Stimulated activated CD8-positive, alpha-beta memory T cell treated with anti-CD3 and anti-CD28 coated beads, Interleukin-4, amount 100 ng/mL, for 24 hours (primary cell): ENCODE results near the gene TRANK1.

Source experiments
- DNase-seq: peaks from one replicate; pipeline ENCODE4 v3.0.0-alpha.2; 2020; ENCODE audit warnings: low read depth

TRANK1 gene

DNA sequence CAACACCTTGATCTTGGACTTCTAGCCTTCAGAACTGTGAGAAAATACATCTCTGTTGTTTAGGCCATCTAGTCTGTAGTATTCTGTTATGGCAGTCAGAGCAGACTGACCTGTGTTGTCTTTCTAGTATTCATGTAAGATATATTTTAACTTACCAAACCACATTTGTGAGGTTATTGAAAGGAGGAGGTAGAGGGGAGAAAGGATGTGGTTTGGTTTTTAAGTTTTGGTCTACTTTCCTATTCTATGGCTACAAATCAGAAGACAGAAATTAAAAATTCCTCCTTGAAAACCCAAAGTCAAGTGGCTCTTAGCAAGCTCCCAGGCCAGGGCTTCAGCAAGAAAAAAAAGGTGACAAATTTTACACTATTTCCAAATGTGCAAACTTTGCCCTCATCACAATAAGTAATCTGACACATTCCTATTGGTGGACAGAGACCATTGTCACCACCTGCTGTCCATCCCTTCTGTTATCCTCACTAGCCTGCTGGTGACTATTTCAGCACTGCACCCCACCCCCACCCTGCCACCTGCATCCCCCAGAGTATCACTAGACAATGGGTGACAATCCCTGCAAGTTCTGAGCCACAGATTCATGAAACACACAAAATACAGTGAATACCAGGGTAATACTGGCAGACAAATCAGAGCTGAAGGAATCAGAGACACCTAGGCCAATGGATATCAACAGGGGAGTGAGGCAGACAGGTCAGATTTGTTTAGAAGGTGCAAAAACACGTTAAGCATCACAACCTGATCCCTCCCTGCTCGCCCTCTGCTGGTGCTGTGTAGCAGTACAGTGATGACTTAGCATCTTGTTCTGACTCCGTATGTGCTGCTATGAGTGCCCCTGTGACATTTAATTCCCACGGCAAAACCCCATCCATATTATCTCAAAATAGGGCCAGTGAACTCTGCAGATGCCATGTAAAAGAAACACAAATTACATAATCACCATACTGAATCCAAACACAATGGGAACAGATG is 101.5 kb downstream of the TRANK1 start:
- peak; percentile 30 for DNase-seq

DNA sequence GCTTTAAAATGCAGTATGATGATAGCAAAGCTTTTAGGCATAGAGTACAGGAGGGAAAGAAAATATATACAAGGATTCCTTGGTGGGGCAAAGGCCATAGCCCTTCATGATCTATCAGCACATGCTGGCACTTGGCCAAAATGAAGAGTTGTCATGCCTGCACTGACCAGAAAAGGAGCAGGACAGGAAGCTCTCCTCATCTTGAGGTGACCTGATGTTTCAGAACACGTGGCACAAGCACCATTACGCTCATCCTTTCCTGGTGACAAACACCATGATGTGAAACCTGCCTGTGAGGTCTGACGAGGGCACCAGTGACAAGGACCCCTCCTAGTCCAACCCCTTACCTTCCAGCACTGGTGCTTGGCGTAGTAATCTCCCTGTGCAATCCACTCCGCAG is 102.6 kb downstream of the TRANK1 start:
- no peak for DNase-seq

DNA sequence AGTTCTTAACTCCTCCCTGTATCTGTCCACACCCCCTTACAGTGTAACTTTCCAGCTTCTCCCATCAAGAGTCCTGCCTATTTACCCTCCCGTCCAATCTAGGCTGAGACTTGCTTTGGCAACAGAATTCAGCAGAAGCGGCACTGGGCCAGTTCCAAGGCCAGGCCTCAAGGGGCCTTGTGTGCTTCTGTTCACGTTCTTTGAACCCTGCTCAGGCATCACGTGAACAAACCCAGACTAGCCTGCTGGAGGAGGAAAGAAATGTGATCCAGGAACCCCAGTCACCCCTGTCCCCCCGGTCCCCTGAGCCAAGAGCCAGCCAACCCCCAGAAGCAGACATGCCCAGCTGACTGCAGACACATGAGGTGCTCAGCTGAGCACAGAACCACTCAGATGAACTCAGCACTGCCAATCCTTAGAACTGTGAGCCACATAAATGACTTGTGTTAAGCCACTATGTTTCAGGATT is 104.4 kb downstream of the TRANK1 start:
- no peak for DNase-seq

DNA sequence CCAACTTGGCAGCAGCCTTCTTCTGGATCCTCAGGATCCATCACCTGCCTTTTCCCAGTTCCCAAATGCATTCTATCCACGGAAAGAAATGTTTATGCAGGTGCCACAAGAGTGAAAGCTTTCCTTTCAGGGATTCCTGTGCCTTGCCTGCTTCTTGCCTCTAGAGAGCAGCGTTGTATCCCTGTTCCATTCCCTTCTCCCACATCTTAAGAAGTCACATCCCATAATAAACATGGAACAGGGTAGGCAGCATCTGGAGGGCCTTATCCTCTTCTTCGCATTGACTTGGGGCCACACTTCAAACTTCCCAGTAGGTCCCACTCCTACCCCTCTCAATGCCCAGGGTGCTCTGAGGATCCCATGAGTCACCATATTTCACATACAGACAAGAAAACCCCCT is 107.8 kb downstream of the TRANK1 start:
- no peak for DNase-seq

DNA sequence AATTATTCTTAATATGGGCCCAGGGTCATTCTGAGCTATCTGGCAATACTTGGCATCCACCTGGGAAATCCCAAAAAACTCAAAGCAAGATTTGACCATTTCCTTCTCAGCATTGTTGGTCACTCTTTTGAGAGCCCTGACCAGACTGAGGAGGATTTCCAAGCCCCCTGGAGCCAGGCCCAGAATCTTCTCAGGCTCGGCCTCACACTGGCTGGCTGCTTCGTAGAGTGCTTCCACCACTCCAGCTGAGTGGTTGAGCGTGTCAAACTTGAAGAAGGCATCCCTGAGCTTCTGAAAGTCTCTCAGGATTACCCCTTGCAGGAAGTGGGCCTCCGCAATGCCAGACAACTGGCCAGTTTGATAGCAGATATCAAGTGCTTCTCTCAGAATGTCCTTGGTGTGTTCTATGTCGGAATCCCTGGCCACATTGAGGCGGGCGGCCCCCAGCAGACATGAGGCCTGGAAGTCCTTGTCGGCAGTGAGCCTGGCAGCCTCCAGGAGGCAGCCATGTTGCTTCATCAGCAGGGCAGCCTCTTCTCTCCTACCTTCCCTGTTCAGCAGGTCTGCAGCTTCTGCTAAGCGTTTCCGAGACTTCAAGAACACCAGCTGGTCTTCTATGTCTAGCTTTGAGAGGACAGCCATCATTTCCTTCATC is 111.6 kb downstream of the TRANK1 start:
- no peak for DNase-seq

DNA sequence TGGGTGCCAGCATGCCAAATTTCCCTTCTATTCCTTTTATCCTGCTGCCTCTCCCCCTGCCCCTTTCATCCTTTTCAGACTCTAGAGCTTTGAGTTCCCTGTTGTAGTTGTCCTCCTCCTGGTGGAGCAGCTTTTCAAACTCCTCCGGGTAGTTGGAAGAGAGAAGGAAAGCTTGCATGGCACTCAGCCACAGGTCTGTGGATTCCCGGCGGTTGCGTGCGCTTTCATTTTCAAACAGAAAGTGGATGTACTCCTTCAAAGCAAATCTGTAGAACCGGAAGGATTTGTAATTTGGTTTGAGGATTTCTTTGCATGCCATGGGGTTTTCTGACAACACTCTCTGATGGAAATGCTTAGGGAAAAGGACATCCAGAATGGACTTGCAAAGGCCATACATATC is 112.4 kb downstream of the TRANK1 start:
- DNase-seq: no peak

DNA sequence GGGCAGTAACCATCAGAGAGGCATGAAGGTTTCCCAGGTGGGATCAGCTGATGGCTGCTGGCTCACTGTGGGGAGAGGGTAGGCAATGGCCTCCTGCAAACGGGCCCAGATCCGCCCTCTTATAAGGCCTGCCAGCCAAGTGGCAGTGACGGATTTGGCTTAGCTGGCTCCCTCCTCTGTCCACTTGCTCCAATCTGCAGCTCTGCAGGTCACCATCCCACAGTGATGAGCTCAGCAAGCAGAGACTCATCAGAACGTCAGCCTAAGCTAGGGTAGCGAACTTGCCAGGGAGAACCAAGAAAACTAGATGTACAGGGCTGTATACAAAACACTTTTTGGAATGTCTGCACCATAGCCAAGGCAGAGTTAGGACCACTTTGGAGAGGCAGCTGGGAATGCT is 117.7 kb downstream of the TRANK1 start:
- DNase-seq: no peak

DNA sequence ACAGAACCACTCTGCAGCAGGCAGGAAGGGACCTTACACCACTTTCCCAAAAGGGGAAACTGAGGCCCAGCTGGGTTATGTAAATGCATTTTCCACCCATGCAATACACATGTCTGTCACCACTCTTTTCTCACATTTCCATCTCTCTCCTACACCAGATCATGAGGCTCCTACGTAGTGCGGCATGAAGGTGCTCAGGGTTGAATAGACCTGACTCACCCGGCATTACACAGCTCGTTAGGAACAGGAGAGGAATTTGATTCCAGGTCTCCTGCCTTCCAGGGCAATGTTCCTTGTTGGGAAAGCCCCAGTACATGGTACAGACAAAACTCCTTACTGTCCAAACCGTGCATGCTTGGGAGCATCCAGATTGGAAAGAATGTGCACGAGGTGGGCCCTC is 118.6 kb downstream of the TRANK1 start:
- no peak for DNase-seq

DNA sequence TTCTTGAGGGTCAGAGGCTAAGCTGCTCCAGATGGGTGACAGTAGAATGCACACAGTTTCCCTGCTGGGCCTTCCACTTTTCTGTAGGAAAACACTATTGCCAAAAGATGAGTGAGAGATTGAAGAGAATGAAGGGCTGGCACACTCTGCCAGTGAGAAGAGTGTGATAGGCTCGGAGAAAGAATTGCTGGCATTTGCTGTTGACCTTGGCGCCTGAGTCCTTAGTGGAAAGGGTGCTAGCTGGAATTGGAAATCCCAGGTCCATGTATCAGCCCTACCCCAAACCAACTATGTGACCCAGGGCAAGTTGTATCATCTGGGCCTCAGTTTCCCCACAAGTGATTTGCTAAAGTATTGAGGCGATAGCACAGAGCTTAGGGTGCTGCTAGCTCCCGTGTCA is 120.4 kb downstream of the TRANK1 start:
- DNase-seq: no peak

DNA sequence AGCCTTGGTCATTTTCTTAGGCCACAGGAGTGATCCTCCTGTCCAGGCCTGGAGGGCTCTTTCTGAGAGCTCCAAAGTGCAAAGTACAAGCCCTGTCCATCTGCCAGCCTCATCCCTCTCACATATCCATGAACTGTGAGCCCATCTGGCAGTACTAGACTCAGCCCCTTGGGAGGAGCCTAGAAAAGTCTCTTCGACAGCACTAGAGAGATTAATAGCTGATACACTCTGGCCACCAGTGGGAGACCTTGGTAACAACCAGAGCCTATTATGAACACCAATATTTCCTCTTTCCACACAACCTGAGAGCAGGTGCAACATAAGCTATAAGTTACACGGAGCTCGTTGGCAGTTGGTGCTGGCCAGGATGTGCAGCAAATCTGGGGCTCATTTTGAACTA is 121.0 kb downstream of the TRANK1 start:
- DNase-seq: no peak

DNA sequence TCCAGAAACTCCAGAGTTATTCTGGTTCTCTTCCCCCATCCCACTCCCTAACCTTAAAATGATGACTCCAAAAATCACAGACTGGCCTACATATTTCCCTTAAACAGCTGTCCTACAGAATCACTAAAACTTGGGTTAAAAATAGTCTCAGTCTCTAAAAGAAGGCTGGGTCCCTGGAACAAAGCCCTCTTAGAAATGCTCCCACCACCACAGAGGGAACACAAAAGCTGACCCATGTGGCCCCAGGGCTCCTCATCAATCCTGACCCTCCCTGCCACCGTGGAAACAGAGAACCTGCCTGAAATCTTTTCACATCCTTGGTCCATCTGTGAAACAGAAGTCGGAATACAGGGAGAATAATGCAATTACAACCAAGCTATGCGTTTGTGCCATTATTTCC is 124.8 kb downstream of the TRANK1 start:
- no peak for DNase-seq

DNA sequence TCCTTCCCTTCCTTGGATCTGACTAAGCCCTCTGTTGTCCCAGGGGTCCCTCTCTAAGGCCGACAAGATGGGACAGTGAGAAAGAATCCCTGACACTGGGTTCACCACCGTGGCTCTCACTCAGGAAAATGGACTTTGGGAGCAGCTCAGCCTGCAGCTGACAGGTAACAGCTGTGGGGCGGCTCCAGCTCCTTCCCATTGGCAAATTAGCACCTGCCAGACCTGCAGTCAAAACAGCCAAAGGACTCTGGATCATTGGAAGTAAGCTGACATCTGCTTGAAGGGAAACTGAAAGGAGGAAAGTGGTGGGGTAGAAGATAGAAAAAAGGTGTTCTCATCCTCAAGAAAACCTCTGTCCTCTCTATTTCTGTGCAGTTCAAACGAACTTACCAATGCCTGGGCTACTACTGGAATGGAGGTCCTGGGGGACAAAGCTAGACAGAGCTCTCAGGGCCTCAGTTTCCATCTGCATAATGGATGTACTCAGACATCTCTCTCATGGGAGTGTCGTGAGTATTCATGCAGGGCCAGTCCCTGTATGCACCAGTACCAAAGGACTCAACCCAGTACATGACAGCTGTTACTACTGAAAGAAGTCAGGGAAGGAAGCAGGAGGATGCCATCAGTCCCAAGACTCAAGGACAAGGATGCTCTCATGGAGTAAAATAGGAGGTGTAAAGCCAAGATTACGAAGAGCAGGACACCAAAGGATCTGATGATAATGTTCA is 126.9 kb downstream of the TRANK1 start:
- no peak for DNase-seq

DNA sequence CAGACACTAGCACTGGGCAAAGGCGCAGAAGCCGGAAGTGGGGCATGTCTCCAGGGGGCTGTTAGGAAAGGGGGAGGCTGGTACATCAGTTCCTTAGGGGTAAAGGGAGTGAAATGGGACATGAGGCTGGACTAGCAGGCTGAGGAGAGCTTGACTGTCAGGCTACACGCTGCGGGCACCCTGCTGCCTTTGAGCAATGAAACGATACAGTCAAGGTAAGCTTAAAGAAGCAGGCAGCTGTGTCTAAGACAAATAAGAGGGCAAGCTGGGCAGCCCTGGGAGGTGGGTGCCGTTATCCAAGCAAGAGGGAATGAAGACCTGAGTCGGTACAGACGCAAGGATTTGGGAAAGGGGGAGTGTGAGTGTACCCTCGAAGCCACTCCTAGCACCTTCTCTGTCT is 129.5 kb downstream of the TRANK1 start:
- no peak for DNase-seq

DNA sequence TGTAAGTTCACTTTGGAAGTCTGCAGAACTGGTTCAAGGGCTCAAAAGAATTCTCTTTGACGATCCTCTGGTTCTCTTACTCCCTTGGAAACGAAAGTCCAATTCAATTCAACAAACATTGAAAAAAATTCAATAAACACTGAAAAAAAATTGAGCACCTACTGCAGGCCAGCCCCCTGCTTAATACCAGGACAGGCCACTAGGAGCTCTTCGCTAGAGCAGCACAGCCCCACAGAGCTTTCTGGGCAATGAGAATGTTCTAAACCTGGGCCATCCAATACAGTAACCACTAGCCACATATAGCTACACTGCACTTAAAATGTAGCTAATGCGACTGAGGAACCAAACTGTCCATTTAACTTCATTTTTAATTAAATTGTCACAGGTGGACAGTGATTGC is 130.1 kb downstream of the TRANK1 start:
- no peak for DNase-seq

DNA sequence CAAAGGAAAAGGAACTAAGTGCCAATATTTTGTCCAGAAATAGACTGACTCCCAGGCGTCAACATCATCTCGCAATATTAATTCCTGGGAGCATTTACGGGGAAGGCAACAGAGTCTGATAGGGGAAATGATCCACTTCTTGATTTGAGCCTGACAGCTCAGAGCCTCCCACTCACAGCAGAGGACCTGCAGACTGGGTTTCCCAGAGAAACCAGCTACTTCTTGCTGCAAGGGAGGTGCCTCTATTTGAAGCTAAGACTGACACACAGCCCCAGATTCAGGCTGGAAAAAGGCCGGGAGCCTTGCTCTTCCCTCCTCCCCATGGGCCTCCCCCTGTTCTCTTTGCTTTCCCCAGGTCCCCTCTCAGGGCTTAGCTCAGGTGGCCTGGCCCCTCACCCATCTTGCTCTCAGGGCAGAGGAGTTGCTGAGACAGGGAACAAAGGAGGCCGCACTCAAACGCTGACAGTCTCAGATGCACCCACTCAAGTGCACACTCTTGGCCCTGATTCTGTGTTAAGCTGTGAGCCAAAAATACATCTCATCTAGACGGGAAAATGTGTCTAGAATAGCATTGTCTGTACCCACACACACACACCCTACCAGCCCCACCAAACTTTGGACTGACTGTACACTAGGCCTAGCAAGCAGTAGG is 130.7 kb downstream of the TRANK1 start:
- no peak for DNase-seq

DNA sequence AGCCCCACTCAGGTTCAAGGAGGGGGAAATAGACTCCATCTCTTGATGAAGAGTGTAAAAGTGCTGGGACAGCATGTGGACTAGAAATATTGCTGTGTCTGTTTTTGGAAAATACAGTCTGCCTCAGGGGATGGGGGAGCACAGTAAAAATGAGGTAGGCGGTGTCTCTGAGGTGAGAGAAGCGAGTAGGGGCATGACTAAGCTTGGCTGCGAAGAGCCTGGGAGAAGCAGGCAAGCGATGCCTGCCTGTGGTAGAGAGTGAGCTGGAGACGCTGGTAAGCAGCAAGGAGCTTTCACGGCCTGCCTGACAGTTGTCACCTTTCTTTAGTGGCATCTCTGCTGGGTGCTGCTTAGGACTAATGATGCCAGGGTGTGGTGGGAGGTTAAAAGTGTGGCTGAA is 131.5 kb downstream of the TRANK1 start:
- no peak for DNase-seq

DNA sequence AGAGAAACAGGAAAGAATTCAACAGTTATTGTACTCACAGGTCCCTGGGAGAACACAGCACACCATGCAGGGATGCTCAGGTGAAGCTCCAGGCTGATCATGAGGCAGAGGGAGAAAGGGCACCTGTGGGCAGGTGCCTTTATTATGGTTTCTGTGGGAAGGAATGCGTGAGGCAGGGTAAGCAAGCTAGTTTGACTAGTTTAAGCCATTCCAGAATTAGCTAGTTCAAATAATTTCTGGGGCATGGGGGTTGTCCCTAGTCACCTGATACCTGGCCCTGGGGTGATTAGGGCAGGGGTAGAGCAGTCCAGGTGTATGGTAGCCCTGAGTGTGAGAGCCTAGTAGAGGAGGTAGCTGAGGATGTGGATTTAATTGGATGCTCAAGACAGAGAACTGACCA is 132.6 kb downstream of the TRANK1 start:
- no peak for DNase-seq

DNA sequence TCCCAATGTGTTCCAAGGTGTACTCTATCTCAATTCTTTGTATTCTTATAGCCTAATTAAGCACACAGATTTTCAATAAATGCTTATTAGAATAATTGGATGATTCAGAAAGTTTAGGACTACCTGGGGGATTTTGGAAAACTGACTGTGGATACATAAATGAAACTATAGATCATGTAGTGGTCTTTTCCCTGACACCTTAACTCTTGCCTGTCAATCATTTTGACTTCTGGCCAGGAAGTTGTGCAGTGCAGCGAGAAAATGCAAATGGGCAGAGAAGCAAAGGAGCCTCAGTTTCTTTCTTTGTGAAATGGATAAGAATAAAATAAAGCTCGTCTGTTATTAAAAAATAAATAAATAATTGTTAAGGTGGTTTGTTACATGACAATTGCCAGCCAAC is 133.1 kb downstream of the TRANK1 start:
- DNase-seq: no peak

DNA sequence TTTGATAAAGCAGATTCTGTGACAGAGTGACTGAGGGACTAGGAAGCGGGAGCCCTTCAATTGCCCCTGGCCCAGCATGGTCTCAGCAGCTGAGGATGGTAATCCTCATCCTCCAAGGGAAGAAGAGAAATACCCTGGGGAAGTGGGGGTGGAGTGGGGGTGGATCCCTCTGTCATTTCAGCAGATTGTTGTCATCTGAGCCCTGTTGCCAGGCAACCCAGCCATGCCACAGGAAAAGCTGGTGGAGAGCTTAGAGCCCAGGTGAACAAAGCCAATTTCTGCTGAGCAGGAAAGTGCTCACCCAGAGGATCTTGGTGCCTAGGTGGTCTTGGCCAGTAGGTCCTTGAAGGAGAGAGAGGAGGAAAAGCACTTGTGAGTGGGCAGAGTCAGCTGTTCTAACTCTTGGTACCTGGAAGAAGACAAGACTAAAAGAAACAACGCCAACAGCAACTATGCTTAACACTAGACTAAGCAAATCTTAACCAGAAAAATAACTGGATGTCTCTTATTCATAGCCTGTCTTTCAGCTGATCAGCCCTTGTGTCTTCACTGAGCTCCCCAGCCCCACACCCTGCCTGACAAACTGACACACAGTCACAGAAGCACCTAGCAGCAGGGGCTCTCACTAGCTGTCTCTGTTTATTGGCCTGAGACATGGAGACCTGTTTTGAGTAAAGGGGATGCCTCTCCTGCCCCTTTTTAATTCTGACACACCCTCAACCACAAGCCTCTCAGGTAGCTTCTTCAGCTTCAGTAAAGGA is 140.4 kb downstream of the TRANK1 start:
- no peak for DNase-seq

DNA sequence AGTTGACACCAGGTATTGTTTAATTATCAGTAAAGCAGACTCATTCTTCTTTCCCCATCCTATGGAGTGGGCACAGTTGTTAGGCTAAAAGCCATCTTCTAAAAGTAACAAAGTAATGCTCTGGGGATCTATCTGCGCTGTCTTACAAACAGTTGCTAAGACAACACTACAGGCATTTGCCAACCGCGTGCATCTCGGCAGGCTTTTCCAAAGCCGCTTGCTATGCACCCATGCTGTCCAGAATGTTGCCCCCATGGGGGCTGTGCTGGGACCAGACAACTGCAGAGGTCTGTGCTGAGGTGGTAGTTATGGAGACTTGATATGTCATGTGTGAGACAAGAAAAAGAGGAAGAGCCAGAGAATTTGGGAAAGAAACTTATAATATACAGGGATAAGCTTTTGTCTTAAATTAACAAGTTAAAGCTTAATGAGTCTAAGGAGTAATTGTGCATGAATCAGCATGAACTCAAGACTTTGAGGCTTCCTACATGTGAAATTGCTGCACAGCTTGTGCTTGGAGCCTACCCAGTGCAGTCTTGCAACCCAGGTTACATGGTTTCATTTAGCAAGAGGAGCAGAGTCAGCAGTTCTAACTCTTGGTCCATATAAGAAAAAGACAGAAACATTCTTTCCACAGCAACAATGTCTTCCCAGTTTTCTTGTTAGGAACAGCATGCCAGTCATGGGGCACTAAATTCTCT is 141.6 kb downstream of the TRANK1 start:
- DNase-seq: no peak
